22Rv1 (cell line): ENCODE measurements around the gene SND1.

Source experiments
- H3K27ac ChIP-seq: fragments of 450-650 bp; 2 replicates; pipeline ENCODE4 v1.5.1; 2017
- ZFX ChIP-seq: fragments of 450-650 bp; IDR thresholded peaks from 2 replicates; pipeline ENCODE4 v1.6.1; 2017; ENCODE audit warnings: antibody characterized with exemption, borderline replicate concordance
- TF ChIP-seq, protein P1 (sequence below): fragments of 450-650 bp; IDR thresholded peaks from 2 replicates; pipeline ENCODE4 v1.5.1; 2017; ENCODE audit warnings: mild to moderate bottlenecking

The SND1 gene

DNA sequence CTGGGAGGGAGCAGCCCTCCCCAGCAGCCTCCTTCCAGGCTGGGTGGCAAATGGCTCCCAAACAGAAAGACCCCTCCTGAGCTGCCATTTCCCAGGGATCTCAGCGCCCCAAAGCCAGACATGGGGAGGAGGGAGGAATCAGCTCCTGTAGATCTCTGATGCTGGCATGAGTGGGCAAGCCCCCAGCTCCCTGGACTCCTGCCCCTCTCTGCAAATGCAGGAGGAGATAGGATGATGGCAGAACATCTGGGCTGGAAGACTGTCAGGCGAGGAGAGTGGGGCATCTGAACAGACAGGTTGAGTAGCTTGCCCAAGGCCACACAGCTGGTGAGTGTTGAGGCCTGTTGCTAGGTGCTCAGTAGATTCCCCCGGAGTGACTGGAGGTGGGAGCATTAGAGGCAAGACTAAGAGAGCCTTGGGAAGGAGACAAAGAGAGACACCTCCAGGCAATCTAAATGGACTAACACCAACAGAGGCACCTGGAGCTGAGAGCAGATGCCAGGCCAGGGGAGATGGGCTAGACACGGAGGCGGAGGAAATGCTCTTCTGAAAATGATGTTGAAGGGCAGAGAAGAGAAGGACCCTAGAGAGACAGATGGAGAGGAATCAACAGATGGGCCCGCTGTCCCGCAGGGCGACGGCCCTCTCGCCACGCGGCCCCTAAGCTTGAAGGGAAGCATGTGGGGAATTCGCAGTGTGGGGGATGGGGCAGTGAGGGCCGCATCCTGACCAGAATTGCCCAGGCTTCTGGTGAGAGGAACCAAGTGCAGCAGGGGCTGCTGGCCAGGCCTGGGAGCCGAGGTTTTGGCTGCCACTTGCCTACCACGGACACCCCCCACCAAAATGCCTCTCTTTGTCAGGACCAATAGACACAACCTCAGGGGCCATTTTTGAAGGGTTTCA lies 464.1 kb downstream of the SND1 start:
- H3K27ac ChIP-seq: no peak overlapping the region

GRCh38 chr7:128116740-128117139 lies 464.7 kb downstream of the SND1 start:
- no peak overlapping the region for H3K27ac ChIP-seq
- TF ChIP-seq ZFX: no peak
- TF ChIP-seq, protein P1, sequence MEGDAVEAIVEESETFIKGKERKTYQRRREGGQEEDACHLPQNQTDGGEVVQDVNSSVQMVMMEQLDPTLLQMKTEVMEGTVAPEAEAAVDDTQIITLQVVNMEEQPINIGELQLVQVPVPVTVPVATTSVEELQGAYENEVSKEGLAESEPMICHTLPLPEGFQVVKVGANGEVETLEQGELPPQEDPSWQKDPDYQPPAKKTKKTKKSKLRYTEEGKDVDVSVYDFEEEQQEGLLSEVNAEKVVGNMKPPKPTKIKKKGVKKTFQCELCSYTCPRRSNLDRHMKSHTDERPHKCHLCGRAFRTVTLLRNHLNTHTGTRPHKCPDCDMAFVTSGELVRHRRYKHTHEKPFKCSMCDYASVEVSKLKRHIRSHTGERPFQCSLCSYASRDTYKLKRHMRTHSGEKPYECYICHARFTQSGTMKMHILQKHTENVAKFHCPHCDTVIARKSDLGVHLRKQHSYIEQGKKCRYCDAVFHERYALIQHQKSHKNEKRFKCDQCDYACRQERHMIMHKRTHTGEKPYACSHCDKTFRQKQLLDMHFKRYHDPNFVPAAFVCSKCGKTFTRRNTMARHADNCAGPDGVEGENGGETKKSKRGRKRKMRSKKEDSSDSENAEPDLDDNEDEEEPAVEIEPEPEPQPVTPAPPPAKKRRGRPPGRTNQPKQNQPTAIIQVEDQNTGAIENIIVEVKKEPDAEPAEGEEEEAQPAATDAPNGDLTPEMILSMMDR: no peak

More for the DNA sequence above, 464.1 kb downstream of the SND1 start:
- TF ChIP-seq, protein P1: no peak
- no peak for TF ChIP-seq ZFX

DNA sequence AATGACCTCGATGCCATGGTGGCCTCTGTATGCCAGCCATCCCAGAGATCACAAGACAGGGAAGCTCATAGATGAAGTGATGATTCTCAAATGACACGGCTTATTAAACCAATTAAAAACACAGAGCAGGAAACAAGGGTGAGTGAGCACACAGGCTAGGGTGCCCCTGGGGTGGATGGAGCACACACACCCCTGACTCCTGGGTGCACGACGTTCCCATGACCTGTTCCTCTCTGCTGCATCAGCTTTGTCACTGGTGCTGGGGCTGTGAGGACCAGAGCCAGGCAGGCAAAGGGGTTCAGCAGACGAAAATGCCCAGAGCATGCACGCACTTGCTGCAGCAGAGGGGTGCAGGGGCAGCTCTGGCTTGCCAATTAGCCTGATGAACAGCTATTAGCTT lies 465.7 kb downstream of the SND1 start:
- no peak overlapping the region for H3K27ac ChIP-seq

GRCh38 chr7:128119036-128119435 lies 467.0 kb downstream of the SND1 start:
- TF ChIP-seq, protein P1: no peak
- TF ChIP-seq ZFX: no peak
- no peak overlapping the region for H3K27ac ChIP-seq

More for the DNA sequence above, 465.7 kb downstream of the SND1 start:
- TF ChIP-seq, protein P1: no peak
- TF ChIP-seq ZFX: no peak

- no peak overlapping the region for H3K27ac ChIP-seq
- no peak for TF ChIP-seq ZFX
- TF ChIP-seq, protein P1: no peak
Observed at GRCh38 chr7:128120116-128120515, 468.1 kb downstream of the SND1 start.

DNA sequence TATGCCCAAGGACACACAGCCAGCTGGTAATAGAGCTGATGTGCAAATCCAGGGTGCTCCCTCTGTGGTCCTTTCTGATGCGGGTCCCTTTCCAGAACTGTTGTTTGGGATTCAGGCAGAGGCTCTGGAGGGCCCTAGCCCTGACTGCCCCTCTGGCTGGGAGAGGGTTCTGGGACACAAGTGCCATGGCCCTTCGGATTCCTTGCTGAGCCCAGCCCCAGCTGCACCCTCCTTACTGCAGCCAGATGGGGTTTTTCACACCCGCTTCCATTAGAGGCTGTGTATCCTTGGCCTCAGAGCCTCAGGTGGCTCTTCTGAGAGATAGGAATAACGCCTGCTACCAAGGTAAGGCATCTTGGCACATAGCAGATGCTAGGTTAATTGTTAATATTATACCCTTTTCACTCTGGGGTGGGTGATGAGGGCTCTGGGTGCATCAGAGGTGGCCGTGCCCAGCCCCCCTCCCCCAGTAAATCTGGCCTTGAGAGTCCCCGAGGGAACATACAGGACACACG lies 469.0 kb downstream of the SND1 start:
- H3K27ac ChIP-seq: no peak overlapping the region
- TF ChIP-seq, protein P1: no peak
- TF ChIP-seq ZFX: no peak
